IMR-90 (cell line): ENCODE measurements around the gene ZSCAN4. TPM values are rescaled to one million over a fixed set of nuclear protein-coding genes. Genes with fewer than 3 reads are reported as not detected.

ENCODE experiments used
- ATAC-seq: fragments of 200-7000 bp; cut with Tn5 transposase; 2 replicates; pipeline ENCODE4 v1.9.1; 2020; ENCODE audit warnings: low read depth, mild to moderate bottlenecking, moderate library complexity
- BruUV-seq: library from RNA; stranded (reverse); fragments of 400-500 nt; replicated peaks from 2 replicates; lab custom pipeline; 2021; lab: Mats Ljungman, UMichigan
- CTCF ChIA-PET: fragments of 300-600 bp; formaldehyde crosslinking; extraction: SDS; loops from one replicate; lab custom pipeline; 2021; ENCODE audit warnings: antibody characterized with exemption; lab: Yijun Ruan, JAX
- POLR2A ChIA-PET: fragments of 300-600 bp; sonication (Branson Sonifier 250); formaldehyde crosslinking; loops from one replicate; lab custom pipeline; 2022; ENCODE audit warnings: antibody characterized with exemption; ENCODE audit not compliant: unreplicated experiment; lab: Charles Lee
- DNase-seq: peaks from one replicate; pipeline ENCODE4 v3.0.0; 2013
- H2AFZ ChIP-seq: replicated peaks from 2 replicates; pipeline ENCODE3; 2013; ENCODE audit warnings: low read length, mild to moderate bottlenecking; ENCODE audit not compliant: poor library complexity
- H2AK5ac ChIP-seq: 2 replicates; pipeline ENCODE4 v1.6.1; 2013; ENCODE audit warnings: low read depth, low read length, inconsistent platforms
- H2AK9ac ChIP-seq: replicated peaks from 2 replicates; pipeline ENCODE3; 2013; ENCODE audit warnings: mild to moderate bottlenecking, low read depth, low read length, moderate library complexity; ENCODE audit not compliant: poor library complexity
- H2BK120ac ChIP-seq: 2 replicates; pipeline ENCODE4 v1.6.1; 2013; ENCODE audit warnings: low read depth, low read length, inconsistent platforms
- H2BK15ac ChIP-seq: 3 replicates; pipeline ENCODE4 v1.6.1; 2013; ENCODE audit warnings: low read depth, low read length, inconsistent platforms
- H2BK20ac ChIP-seq: 2 replicates; pipeline ENCODE4 v1.6.1; 2013; ENCODE audit warnings: low read depth, mild to moderate bottlenecking, inconsistent platforms, low read length, moderate library complexity
- H2BK5ac ChIP-seq: 2 replicates; pipeline ENCODE4 v1.6.1; 2013; ENCODE audit warnings: mild to moderate bottlenecking, low read depth, low read length, inconsistent platforms; ENCODE audit not compliant: poor library complexity, severe bottlenecking
- H3K14ac ChIP-seq: replicated peaks from 2 replicates; pipeline ENCODE4 v1.6.1; 2013; ENCODE audit warnings: low read depth, low read length, inconsistent platforms
- H3K18ac ChIP-seq: 2 replicates; pipeline ENCODE4 v1.6.1; 2013; ENCODE audit warnings: low read depth, low read length, control low read depth
- H3K23ac ChIP-seq: 2 replicates; pipeline ENCODE4 v1.6.1; 2013; ENCODE audit warnings: low read depth, low read length, inconsistent platforms
- H3K27ac ChIP-seq: 2 replicates; pipeline ENCODE4 v1.5.1; 2013; ENCODE audit warnings: mild to moderate bottlenecking, control low read depth, low read length; ENCODE audit not compliant: insufficient read depth
- H3K27me3 ChIP-seq: 2 replicates; pipeline ENCODE4 v1.6.1; 2013; ENCODE audit warnings: low read length; ENCODE audit not compliant: control insufficient read depth, insufficient read depth
- H3K36me3 ChIP-seq: 2 replicates; pipeline ENCODE4 v1.6.1; 2013; ENCODE audit warnings: low read length, mixed read lengths; ENCODE audit not compliant: control insufficient read depth, insufficient read depth
- H3K4ac ChIP-seq: 2 replicates; pipeline ENCODE4 v1.6.1; 2013; ENCODE audit warnings: low read depth, low read length, inconsistent platforms
- H3K4me1 ChIP-seq: 2 replicates; pipeline ENCODE4 v1.6.1; 2013; ENCODE audit warnings: low read length, mixed read lengths; ENCODE audit not compliant: control insufficient read depth, insufficient read depth
- H3K4me2 ChIP-seq: 2 replicates; pipeline ENCODE4 v1.6.1; 2013; ENCODE audit warnings: low read depth, mild to moderate bottlenecking, control low read depth, low read length, moderate library complexity
- H3K4me3 ChIP-seq: 2 replicates; pipeline ENCODE4 v1.5.1; 2013; ENCODE audit warnings: low read depth, mild to moderate bottlenecking, control low read depth, low read length, moderate library complexity; ENCODE audit not compliant: insufficient read depth
- H3K56ac ChIP-seq: 2 replicates; pipeline ENCODE4 v1.6.1; 2013; ENCODE audit warnings: low read length, inconsistent platforms; ENCODE audit not compliant: insufficient read depth; ENCODE audit errors: extremely low read depth
- H3K79me1 ChIP-seq, 2 experiments: 2 replicates each; pipeline ENCODE4 v1.6.1; 2013; ENCODE audit warnings: low read length in 2 of 2, inconsistent platforms in 1 of 2, low read depth in 1 of 2
- H3K9ac ChIP-seq: 2 replicates; pipeline ENCODE4 v1.6.1; 2013; ENCODE audit warnings: low read depth, low read length, control low read depth
- H3K9me1 ChIP-seq: 2 replicates; pipeline ENCODE4 v1.6.1; 2013; ENCODE audit warnings: low read length, inconsistent platforms; ENCODE audit not compliant: insufficient read depth
- H3K9me3 ChIP-seq: 2 replicates; pipeline ENCODE4 v1.6.1; 2013; ENCODE audit warnings: low read length; ENCODE audit not compliant: control insufficient read depth, insufficient read depth
- H4K20me1 ChIP-seq: 2 replicates; pipeline ENCODE4 v1.6.1; 2013; ENCODE audit warnings: low read length, inconsistent platforms; ENCODE audit not compliant: insufficient read depth
- H4K5ac ChIP-seq: 2 replicates; pipeline ENCODE4 v1.6.1; 2013; ENCODE audit warnings: mild to moderate bottlenecking, low read depth, low read length, control low read depth
- H4K8ac ChIP-seq, 2 experiments: 2 replicates each; pipeline ENCODE4 v1.6.1; 2013; ENCODE audit warnings: low read depth in 2 of 2, low read length in 2 of 2, control low read depth in 1 of 2, inconsistent platforms in 1 of 2
- H4K91ac ChIP-seq: 2 replicates; pipeline ENCODE4 v1.6.1; 2013; ENCODE audit warnings: low read depth, low read length, inconsistent platforms; ENCODE audit not compliant: insufficient read depth
- BHLHE40 ChIP-seq: fragments of 150-350 bp; IDR thresholded peaks from 2 replicates; pipeline ENCODE4 v1.6.1; 2016; ENCODE audit warnings: mild to moderate bottlenecking, low read depth, low read length
- CEBPB ChIP-seq: IDR thresholded peaks from 2 replicates; pipeline ENCODE4 v1.6.1; 2012; ENCODE audit warnings: low read depth, low read length, improper control_type of control experiment
- CHD1 ChIP-seq: IDR thresholded peaks from 2 replicates; pipeline ENCODE4 v1.6.1; 2012; ENCODE audit warnings: low read depth, low read length, improper control_type of control experiment
- CTCF ChIP-seq: conservative IDR thresholded peaks from 2 replicates; pipeline ENCODE4 v1.5.1; 2012; ENCODE audit warnings: mild to moderate bottlenecking, low read depth, low read length, improper control_type of control experiment
- MAFK ChIP-seq: IDR thresholded peaks from 2 replicates; pipeline ENCODE4 v1.6.1; 2012; ENCODE audit warnings: low read depth, low read length, improper control_type of control experiment
- MAZ ChIP-seq: IDR thresholded peaks from 2 replicates; pipeline ENCODE4 v1.6.1; 2012; ENCODE audit warnings: low read depth, mild to moderate bottlenecking, low read length, improper control_type of control experiment, moderate library complexity, borderline replicate concordance
- MXI1 ChIP-seq: IDR thresholded peaks from 2 replicates; pipeline ENCODE4 v1.6.1; 2012; ENCODE audit warnings: low read depth, mild to moderate bottlenecking, low read length, moderate library complexity, borderline replicate concordance
- NFE2L2 ChIP-seq: fragments of 150-350 bp; IDR thresholded peaks from 2 replicates; pipeline ENCODE4 v1.6.1; 2016; ENCODE audit warnings: low read depth, mild to moderate bottlenecking, low read length
- POLR2A ChIP-seq: IDR thresholded peaks from 2 replicates; pipeline ENCODE4 v1.6.1; 2012; ENCODE audit warnings: mild to moderate bottlenecking, low read depth, low read length
- RAD21 ChIP-seq: IDR thresholded peaks from 2 replicates; pipeline ENCODE4 v1.6.1; 2012; ENCODE audit warnings: low read length, improper control_type of control experiment
- RCOR1 ChIP-seq: IDR thresholded peaks from 2 replicates; pipeline ENCODE4 v1.6.1; 2012; ENCODE audit warnings: mild to moderate bottlenecking, low read length, improper control_type of control experiment; ENCODE audit not compliant: insufficient replicate concordance
- RFX5 ChIP-seq: IDR thresholded peaks from 2 replicates; pipeline ENCODE4 v1.8.0; 2012; ENCODE audit warnings: low read depth, mild to moderate bottlenecking, low read length, moderate library complexity
- SMC3 ChIP-seq: fragments of 150-350 bp; IDR thresholded peaks from 2 replicates; pipeline ENCODE4 v1.6.1; 2016; ENCODE audit warnings: low read depth, mild to moderate bottlenecking, antibody characterized with exemption, low read length, moderate library complexity
- WGBS, 2 experiments: methylation state at CpG; one replicate each; pipeline versions ENCODE4 v1.1.5 to v1.1.7; 2013; ENCODE audit warnings: missing lambda C conversion rate in 2 of 2; ENCODE audit not compliant: insufficient read length in 1 of 2; ENCODE audit errors: extremely low coverage in 2 of 2; 5-methylcytosine and 5-hydroxymethylcytosine counted together
- dilution Hi-C: fragments of 300-500 bp; cut with HindIII; formaldehyde crosslinking; loops from one replicate; pipeline ENCODE4 v1.14.3; 2018; ENCODE audit warnings: low sequenced_read_pairs; ENCODE audit not compliant: unreplicated experiment
- in situ Hi-C: fragments of 300-500 bp; cut with MboI; formaldehyde crosslinking; loops from 3 replicates; pipeline ENCODE4 v1.14.3; 2019; ENCODE audit warnings: low sequenced_read_pairs, inconsistent platforms, mixed read lengths
- intact Hi-C: fragments of 100-400 bp; cut with micrococcal nuclease; formaldehyde crosslinking; loops from 2 replicates; pipeline ENCODE4 v1.10.0; 2022
- polyA plus RNA-seq, 3 experiments: library from polyadenylated mRNA; depleted of rRNA; stranded (reverse); fragments of >200 nt; gene quantifications; 2 replicates each; pipeline ENCODE4 v1.2.3, GENCODE V29; 2012; ENCODE audit warnings: low replicate concordance in 1 of 3
- total RNA-seq: library from RNA; depleted of rRNA; stranded (reverse); fragments of >200 nt; gene quantifications from 2 replicates; pipeline ENCODE4 v1.2.3, GENCODE V29; 2012
- TF ChIP-seq, protein P1 (sequence below): fragments of 150-350 bp; IDR thresholded peaks from 2 replicates; pipeline ENCODE4 v1.6.1; 2016; ENCODE audit warnings: low read depth, mild to moderate bottlenecking, low read length, moderate library complexity, borderline replicate concordance
- TF ChIP-seq, protein P2 (sequence below): fragments of 150-350 bp; IDR thresholded peaks from 2 replicates; pipeline ENCODE4 v1.6.1; 2017; ENCODE audit warnings: mild to moderate bottlenecking, antibody characterized with exemption, low read length, low read depth

ZSCAN4 gene
- total and polyA plus RNA-seq, 2 of the 4 experiments (the other 2 are of a cell fraction) = not detected

- WGBS, 2 experiments = no CpG with 5 or more reads among the region's 1 CpG
- Histone ChIP-seq H3K14ac (no peak overlapping the region), H3K9me3 (peaks cover 7% of the 10 kb centered on the region), H3K27me3 (peaks cover 3% of the 10 kb centered on the region), H2BK120ac (no peak overlapping the region), H3K56ac (no peak overlapping the region), H3K4me3 (no peak overlapping the region), H3K23ac (no peak overlapping the region), H3K4ac (no peak overlapping the region), H4K5ac (no peak overlapping the region), H3K79me1 (no peaks in the 10 kb centered on the region), H3K9ac (no peak overlapping the region), H3K9me1 (no peaks in the 10 kb centered on the region), H3K36me3 (no peaks in the 10 kb centered on the region), H2BK15ac (no peak overlapping the region), H4K91ac (no peak overlapping the region), H3K4me2 (no peak overlapping the region), H2AFZ (no peak overlapping the region), H3K27ac (no peak overlapping the region), H2AK5ac (no peak overlapping the region), H3K4me1 (no peaks in the 10 kb centered on the region), H4K8ac (no peak overlapping the region), H3K18ac (no peak overlapping the region), H2BK20ac (no peak overlapping the region), H2BK5ac (no peak overlapping the region), H4K20me1 (no peaks in the 10 kb centered on the region), H2AK9ac (no peak overlapping the region)
- intact Hi-C loops = no loop called here
- in situ Hi-C loops = no loop called here
- no peak for DNase-seq
- ATAC-seq = no peak
- no TSS peak for BruUV-seq
- dilution Hi-C loops = no loop called here
- TF ChIP-seq RFX5 (no peak), MAFK (no peak), RCOR1 (no peak), RAD21 (no peak), SMC3 (no peak), MXI1 (no peak), BHLHE40 (no peak), CHD1 (no peak), CEBPB (no peak), NFE2L2 (no peak), MAZ (no peak), POLR2A (no peak), CTCF (no peak)
- TF ChIP-seq, protein P1, sequence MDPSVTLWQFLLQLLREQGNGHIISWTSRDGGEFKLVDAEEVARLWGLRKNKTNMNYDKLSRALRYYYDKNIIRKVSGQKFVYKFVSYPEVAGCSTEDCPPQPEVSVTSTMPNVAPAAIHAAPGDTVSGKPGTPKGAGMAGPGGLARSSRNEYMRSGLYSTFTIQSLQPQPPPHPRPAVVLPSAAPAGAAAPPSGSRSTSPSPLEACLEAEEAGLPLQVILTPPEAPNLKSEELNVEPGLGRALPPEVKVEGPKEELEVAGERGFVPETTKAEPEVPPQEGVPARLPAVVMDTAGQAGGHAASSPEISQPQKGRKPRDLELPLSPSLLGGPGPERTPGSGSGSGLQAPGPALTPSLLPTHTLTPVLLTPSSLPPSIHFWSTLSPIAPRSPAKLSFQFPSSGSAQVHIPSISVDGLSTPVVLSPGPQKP = no peak
- TF ChIP-seq, protein P2, sequence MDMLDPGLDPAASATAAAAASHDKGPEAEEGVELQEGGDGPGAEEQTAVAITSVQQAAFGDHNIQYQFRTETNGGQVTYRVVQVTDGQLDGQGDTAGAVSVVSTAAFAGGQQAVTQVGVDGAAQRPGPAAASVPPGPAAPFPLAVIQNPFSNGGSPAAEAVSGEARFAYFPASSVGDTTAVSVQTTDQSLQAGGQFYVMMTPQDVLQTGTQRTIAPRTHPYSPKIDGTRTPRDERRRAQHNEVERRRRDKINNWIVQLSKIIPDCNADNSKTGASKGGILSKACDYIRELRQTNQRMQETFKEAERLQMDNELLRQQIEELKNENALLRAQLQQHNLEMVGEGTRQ = no peak
- ChIA-PET POLR2A (interaction anchor here (0.5 kb wide), 1 partner anchor 197 kb away, joined by 3 read pairs; no protein-coding TSS in a partner anchor), CTCF (no interaction called here)
These were observed 13.3 kb upstream of the ZSCAN4 start for GRCh38 chr19:57655443-57655842.
